Activated CD8-positive, alpha-beta memory T cell treated with anti-CD3 and anti-CD28 coated beads, Interleukin-2, amount 50 U/mL, for 24 hours (primary cell): ENCODE data around the gene LAMA5.

Experiments used
- DNase-seq: peaks from one replicate; pipeline ENCODE4 v3.0.0-alpha.2; 2020; ENCODE audit errors: extremely low read depth

Gene LAMA5, protein sequence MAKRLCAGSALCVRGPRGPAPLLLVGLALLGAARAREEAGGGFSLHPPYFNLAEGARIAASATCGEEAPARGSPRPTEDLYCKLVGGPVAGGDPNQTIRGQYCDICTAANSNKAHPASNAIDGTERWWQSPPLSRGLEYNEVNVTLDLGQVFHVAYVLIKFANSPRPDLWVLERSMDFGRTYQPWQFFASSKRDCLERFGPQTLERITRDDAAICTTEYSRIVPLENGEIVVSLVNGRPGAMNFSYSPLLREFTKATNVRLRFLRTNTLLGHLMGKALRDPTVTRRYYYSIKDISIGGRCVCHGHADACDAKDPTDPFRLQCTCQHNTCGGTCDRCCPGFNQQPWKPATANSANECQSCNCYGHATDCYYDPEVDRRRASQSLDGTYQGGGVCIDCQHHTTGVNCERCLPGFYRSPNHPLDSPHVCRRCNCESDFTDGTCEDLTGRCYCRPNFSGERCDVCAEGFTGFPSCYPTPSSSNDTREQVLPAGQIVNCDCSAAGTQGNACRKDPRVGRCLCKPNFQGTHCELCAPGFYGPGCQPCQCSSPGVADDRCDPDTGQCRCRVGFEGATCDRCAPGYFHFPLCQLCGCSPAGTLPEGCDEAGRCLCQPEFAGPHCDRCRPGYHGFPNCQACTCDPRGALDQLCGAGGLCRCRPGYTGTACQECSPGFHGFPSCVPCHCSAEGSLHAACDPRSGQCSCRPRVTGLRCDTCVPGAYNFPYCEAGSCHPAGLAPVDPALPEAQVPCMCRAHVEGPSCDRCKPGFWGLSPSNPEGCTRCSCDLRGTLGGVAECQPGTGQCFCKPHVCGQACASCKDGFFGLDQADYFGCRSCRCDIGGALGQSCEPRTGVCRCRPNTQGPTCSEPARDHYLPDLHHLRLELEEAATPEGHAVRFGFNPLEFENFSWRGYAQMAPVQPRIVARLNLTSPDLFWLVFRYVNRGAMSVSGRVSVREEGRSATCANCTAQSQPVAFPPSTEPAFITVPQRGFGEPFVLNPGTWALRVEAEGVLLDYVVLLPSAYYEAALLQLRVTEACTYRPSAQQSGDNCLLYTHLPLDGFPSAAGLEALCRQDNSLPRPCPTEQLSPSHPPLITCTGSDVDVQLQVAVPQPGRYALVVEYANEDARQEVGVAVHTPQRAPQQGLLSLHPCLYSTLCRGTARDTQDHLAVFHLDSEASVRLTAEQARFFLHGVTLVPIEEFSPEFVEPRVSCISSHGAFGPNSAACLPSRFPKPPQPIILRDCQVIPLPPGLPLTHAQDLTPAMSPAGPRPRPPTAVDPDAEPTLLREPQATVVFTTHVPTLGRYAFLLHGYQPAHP (N-terminal part only)

DNA sequence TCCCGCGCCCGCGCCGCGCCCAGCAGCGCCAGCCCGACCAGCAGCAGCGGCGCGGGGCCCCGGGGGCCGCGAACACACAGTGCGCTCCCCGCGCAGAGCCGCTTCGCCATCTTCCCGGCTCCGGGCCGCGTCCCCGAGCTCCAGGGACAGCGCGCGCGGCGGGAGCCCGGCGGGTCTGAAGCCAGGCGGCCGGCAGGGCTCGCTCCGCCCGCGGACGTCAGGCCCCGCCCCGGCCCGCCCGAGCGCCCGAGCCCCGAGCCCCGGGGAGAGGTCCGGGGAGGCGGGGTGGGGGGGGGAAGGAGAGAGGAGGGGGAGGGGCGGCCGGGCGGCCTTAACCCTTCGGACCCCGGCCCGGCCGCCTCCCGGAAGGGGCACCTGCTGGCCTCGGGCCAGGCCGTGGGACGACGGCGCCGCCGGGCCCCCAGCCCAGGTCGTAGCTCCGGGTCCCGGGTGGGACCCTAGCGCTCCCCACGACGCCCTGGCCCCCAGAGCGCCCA lies at the start of gene LAMA5:
Gene LAMA5, minus strand, starts transcription at position 177 of the 497 bp plus-strand sequence. Its CDS starts 67 bp downstream, at position 110.
- no peak for DNase-seq

DNA sequence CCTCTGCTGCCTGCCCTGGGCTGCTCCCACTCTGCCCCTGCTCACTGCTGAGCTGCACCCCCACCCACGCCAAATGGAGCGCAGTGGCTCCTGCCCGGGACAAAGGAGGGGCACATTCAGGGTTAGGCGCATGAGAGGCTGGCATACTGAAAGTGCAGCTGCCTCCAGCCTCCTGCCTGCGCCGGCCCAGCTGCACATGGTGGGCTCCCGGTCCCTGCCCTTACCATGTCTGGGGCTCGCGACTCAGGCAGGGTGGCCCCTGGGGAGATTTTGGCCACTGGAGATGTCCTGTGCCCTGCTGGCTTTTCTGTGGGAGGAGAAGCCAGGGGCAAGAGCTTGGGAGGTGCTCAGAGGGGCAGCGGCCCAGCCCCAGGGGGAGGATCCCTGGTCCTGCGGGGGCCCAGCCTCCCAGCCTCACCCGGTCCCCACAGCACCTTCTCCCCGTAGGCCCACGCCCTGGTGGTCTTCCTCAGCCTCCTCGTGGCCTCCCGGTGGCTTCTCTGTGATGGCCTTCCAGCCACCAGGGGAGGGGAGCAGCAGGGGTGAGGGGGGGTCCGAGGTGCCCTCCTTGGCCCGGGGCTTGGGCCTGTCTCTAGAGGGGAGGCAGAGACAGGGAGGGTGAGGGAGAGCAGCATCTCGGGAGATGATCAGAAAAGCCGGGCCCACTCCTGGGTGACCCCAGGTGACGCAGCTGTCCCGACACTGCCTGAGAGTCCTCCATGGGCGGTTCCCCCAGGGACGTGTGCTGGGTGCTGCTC lies 48.4 kb upstream of the LAMA5 start:
- no peak for DNase-seq

- DNase-seq, result no peak
Measured at GRCh38 chr20:62413896-62414481, 46.9 kb upstream of the LAMA5 start.

DNA sequence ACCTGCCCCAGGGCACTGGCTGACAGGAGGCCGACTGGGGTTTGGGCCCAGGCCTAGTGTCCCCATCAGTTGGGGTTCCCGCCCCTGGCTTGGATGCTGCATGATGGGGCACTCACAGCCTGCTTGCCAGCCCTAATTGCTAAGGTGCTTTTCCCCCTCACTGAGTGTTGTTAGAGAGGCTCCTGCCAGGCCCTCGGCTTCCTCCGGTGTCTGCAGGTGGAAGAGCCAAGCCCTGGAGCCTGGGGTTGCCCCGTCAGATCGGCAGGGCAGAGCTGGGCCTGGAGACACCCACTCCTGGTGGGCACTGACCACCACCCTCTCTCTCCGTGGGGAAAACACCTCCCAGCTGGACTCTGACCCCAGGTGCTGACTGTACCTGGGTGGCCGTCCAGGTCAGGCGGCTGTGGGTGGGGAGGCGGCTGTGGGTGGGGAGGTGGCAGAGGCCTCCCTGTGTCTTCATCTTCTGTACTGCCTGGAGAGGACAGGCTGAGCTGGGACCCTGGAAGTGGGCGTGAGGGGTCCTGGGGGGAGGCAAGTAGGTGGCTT lies 46.0 kb upstream of the LAMA5 start:
- no peak for DNase-seq

GRCh38 chr20:62412194-62413024 lies 45.3 kb upstream of the LAMA5 start:
- DNase-seq, result no peak

- DNase-seq, result no peak
Measured at GRCh38 chr20:62411479-62412193, 44.5 kb upstream of the LAMA5 start.

GRCh38 chr20:62410746-62411478 lies 43.8 kb upstream of the LAMA5 start:
- no peak for DNase-seq

DNA sequence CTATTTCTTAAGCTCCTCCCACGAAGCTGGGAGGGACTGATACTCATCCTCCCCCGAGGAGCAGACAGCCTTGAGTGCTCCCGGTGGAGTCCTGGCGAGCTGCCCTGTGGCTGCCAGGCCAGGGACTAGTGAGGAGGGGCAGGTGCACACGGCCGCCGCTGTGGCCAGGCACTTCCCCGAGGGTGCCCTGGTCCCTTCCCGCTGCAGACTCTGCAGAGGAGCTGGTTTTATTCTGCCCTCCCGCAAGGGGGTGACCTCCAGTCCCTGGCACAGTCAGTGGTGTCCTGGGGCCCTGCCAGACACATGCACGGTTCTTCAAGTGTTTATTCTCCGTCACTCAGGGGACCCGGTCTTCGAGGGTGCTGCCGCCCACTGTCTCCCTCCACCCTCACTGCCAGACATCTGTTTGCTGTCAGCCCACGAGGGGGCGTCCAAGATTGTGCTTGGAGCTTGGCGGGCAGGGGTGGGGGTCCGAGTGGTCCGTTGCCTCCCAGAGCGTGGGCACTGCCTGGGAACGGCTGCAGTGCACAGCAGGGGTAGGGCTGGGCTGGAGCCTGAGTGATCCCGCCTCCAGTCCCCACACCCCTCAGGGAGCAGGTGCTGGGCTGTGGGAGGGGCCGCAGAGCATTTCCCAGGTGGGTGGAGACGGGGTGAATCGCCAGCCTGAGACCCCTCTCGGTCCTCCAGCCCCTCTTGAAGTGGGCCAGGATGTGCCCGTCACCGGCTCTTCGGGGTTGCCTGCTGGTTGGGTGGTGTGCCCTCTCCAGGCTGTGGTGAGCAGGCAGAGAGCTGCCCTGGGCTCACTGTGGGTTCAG lies 43.0 kb upstream of the LAMA5 start:
- DNase-seq, result no peak

GRCh38 chr20:62409086-62409853 lies 42.2 kb upstream of the LAMA5 start:
- DNase-seq, result no peak

GRCh38 chr20:62408640-62409039 lies 41.5 kb upstream of the LAMA5 start:
- no peak for DNase-seq

- DNase-seq, result no peak
Measured at GRCh38 chr20:62408055-62408454, 40.9 kb upstream of the LAMA5 start.

- peak; percentile 73 for DNase-seq
Measured at GRCh38 chr20:62407221-62407992, 40.3 kb upstream of the LAMA5 start, which contains the start of gene CABLES2. Gene CABLES2, minus strand, starts transcription at chr20:62407285. Its CDS starts 9 bp downstream, at chr20:62407276.

DNA sequence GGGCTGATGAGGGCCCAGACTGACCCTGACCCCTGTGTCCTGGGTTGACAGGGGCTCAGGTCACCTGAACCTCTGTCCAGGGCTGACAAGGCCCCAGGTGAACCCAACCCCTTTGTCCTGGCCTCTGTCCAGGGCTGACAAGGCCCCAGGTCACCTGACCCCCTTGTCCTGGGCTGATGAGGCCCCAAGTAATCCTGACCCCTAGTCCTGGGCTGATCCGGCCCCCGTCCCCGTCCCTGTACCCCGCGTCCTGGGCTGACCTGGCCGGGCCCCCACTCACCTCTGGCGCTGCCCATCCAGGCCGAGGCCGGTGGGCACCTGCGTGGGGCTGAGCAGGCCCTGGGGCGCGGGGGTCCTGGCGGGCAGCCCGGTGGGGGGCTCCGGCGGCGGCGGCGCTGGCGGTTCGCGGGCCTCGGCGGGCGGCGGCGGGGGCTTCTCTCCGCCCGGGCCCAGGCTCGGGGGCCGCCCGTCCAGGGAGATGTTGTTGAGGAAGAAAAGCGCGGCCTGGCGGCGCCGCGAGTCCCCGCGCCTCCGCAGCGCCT lies 39.6 kb upstream of the LAMA5 start:
- no peak for DNase-seq

- no peak for DNase-seq
Measured at GRCh38 chr20:62405981-62406513, 38.9 kb upstream of the LAMA5 start.
